VCaP (cell line): ENCODE results near the gene RASL10A.

Source experiments
- H3K27ac ChIP-seq: fragments of 450-650 bp; 2 replicates; pipeline ENCODE4 v1.5.1; 2017
- TF ChIP-seq, protein P1 (sequence below): fragments of 450-650 bp; conservative IDR thresholded peaks from 2 replicates; pipeline ENCODE4 v1.5.1; 2017; ENCODE audit warnings: mild to moderate bottlenecking, moderate library complexity

The RASL10A gene

DNA sequence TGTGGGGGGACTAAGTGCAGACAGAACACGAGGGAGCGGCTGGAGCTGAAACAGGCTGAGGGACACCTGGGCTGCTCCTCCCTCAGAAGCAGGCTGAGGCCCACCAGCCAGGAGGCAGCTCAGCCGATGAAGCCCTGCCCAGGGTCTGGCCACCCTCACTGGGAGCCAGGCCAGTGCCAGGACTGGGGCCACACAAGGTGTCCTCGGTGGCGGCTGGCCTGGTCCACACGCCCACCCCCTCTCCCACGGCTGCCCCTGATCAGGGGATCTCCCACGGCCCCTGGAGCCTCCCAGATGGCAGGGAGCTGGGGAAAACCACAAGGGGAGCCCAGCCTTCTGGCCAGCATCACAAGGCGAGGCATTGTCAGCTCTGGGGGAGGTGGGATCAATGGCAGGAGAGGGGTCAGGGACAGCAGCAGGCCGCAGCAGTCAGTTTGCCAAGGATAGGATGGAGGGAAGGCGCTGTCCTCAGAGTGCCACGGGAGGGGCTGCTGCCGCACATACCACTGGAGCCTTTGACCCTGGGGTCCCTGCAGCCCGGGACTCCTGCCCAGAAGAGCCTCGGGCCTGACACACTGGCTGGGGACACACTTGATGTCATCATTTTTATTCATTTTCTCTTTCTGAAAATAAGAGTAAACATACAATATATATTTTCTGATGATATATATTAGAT is 11.7 kb upstream of the RASL10A start:
- H3K27ac ChIP-seq = no peak overlapping the region
- TF ChIP-seq, protein P1, sequence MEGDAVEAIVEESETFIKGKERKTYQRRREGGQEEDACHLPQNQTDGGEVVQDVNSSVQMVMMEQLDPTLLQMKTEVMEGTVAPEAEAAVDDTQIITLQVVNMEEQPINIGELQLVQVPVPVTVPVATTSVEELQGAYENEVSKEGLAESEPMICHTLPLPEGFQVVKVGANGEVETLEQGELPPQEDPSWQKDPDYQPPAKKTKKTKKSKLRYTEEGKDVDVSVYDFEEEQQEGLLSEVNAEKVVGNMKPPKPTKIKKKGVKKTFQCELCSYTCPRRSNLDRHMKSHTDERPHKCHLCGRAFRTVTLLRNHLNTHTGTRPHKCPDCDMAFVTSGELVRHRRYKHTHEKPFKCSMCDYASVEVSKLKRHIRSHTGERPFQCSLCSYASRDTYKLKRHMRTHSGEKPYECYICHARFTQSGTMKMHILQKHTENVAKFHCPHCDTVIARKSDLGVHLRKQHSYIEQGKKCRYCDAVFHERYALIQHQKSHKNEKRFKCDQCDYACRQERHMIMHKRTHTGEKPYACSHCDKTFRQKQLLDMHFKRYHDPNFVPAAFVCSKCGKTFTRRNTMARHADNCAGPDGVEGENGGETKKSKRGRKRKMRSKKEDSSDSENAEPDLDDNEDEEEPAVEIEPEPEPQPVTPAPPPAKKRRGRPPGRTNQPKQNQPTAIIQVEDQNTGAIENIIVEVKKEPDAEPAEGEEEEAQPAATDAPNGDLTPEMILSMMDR = no peak

DNA sequence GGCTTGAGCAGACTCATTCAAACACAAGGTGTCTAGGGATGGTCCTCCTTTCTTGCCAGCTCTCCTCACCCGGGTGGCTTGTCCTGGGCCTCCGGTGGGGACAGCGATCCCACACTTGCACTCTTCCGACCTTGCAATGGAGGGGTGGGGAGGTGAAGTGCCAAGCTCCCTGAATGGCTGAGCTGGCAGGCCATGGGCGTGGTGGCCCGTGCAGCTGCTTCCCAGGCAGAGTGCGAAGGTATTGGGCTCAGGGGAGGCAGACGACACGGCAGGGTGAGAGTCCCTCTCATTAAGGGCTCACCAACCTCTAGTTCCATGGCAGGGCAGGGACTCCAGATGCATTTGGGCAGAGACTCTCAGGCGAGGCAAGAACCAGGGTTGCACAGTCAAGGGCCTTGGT is 11.0 kb upstream of the RASL10A start:
- TF ChIP-seq, protein P1 = no peak
- no peak overlapping the region for H3K27ac ChIP-seq

DNA sequence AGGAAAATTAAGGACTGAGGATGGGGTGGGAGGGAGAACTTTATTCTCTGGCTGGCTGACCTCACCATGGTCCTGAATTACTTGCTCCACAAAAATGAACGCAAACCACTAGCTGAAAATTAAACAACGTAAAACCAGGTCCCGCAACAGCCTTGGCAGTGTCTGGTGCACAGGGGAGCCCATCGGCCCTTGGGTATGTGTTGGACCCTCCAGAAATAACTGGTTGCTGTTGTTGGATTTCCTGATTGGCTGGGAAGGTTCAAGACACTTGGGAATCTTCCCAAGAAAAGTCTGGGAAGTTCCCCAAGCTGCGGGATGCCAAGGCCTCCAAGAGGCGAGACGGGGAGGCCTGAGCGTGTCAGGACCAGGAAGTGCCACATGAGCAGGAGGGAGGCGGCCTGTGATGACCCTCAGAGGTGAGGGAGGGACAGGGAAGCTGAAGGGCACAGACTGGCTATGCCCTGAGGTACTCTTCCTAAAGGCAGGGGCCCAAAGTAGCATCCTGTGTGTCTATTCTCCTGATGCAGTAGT is 10.4 kb upstream of the RASL10A start:
- no peak overlapping the region for H3K27ac ChIP-seq
- TF ChIP-seq, protein P1 = no peak

DNA sequence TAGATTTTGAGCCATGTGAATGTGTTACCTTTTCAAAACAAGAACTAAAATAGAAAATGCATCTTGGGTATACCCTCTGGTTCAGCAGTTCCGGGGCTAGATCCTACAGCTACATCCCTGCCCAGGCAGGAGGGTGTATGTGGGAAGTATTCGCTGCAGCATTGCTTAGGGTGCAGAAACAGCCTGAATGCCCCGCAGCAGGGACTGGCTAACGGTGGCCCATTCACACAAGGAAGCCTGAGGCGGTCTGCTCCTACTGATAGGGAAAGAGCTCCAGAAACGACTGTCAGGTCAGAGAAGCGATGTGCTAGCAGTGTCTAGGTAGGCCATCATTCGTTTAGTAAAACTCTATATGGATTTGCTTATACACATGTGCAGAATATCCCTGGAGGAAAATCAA is 9.9 kb upstream of the RASL10A start:
- TF ChIP-seq, protein P1 = no peak
- H3K27ac ChIP-seq = no peak overlapping the region

DNA sequence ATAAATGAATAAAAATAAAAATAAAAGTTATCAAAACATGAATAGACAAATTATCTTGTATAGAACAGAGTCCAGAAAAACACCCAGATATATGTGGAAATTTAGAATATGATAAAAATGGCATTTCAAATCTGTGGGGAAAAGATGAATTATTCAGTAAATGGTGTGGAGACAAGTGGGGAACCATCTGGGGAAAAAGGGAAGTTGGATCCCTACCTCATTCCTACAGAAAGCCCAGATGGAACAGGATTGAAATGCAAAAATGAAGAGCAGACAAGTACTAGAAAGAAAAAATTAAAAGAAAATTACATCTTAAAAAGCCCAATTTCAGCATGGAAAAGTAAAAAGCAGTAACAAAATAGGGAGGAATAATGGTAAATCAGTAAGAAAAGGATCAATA is 8.1 kb upstream of the RASL10A start:
- no peak overlapping the region for H3K27ac ChIP-seq
- TF ChIP-seq, protein P1 = no peak

DNA sequence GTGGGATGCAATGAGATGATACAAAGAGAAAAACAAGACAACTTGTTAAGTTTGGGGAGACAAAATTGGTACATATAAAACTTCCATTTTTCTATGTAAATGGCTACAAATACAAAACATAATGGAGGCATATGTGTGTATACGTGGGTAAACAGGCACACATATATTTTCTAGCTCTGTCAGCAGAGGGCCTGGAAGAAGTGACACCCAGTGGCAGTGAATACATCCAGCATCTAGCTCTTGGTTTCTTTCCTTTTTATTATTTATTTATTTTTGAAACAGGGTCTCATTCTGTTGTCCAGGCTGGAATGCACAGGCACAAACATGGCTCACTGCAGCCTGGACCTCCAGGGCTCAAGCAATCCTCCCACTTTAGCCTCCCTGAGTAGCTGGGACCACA is 5.0 kb upstream of the RASL10A start:
- TF ChIP-seq, protein P1 = peak; percentile 58
- H3K27ac ChIP-seq = no peak overlapping the region

DNA sequence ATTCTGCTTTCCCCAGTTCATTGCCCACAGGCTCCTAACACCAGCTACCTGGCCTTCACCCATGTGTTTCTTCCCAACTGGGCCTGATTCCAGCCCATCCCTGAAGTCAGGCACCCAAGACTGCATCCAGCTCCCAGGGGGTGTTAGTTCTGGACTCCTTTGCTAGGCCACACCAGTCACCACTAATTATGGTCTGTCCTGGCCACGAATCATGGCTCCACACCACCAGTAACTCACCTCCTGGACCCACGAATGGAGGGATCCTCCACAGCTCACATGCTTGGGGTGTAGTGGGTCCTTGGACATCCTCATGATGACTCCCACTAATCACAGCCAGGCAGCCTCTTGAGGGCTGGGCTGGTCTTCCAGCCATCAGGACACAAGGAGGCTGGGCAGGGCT is 3.6 kb upstream of the RASL10A start:
- TF ChIP-seq, protein P1 = no peak

More for the DNA sequence above, 3.6 kb upstream of the RASL10A start:
- H3K27ac ChIP-seq = no peak overlapping the region
